Smooth muscle cell (in vitro differentiated cells): ENCODE data around the gene RARRES2. TPM values are rescaled to one million over a fixed set of nuclear protein-coding genes. Genes with fewer than 3 reads are reported as not detected.

Experiments
- DNase-seq: peaks from one replicate; lab custom pipeline; 2025; ENCODE audit not compliant: unreplicated experiment; lab: John Stamatoyannopoulos, UW
- H2AFZ ChIP-seq: fragments of 200-600 bp; sonication (generic); 2 replicates; pipeline ENCODE4 v1.6.0; 2016; ENCODE audit warnings: antibody characterized with exemption, low read depth, mild to moderate bottlenecking
- H3F3A ChIP-seq: fragments of 200-600 bp; sonication (generic); 2 replicates; pipeline ENCODE4 v1.6.0; 2017; ENCODE audit warnings: antibody characterized with exemption, low read depth
- H3K27ac ChIP-seq: fragments of 200-600 bp; sonication (generic); 2 replicates; pipeline ENCODE4 v1.5.1; 2016; ENCODE audit warnings: low read depth, mild to moderate bottlenecking
- H3K27me3 ChIP-seq: fragments of 200-600 bp; sonication (generic); 2 replicates; pipeline ENCODE4 v1.6.1; 2016; ENCODE audit warnings: low read depth, mild to moderate bottlenecking
- H3K36me3 ChIP-seq: fragments of 200-600 bp; sonication (generic); 2 replicates; pipeline ENCODE4 v1.5.1; 2016; ENCODE audit warnings: low read depth
- H3K4me1 ChIP-seq: fragments of 200-600 bp; sonication (generic); 2 replicates; pipeline ENCODE4 v1.5.1; 2016; ENCODE audit warnings: low read depth
- H3K4me2 ChIP-seq: fragments of 200-600 bp; sonication (generic); 2 replicates; pipeline ENCODE4 v1.6.0; 2016; ENCODE audit warnings: mild to moderate bottlenecking
- H3K4me3 ChIP-seq: fragments of 200-600 bp; sonication (generic); 2 replicates; pipeline ENCODE4 v1.5.1; 2016; ENCODE audit warnings: mild to moderate bottlenecking
- H3K79me2 ChIP-seq: fragments of 200-600 bp; sonication (generic); 2 replicates; pipeline ENCODE4 v1.6.0; 2016; ENCODE audit warnings: low read depth, mild to moderate bottlenecking
- H3K9ac ChIP-seq: fragments of 200-600 bp; sonication (generic); 2 replicates; pipeline ENCODE4 v1.6.0; 2016; ENCODE audit warnings: low read depth
- H3K9me3 ChIP-seq: fragments of 200-600 bp; sonication (generic); replicated peaks from 2 replicates; pipeline ENCODE4 v1.5.1; 2016; ENCODE audit warnings: low read depth
- H4K20me1 ChIP-seq: fragments of 200-600 bp; sonication (generic); 2 replicates; pipeline ENCODE4 v1.6.0; 2016; ENCODE audit warnings: low read depth
- CTCF ChIP-seq: fragments of 200-600 bp; sonication (generic); IDR thresholded peaks from 2 replicates; pipeline ENCODE4 v1.5.1; 2017; ENCODE audit warnings: borderline replicate concordance, mild to moderate bottlenecking, antibody characterized with exemption; ENCODE audit not compliant: insufficient read depth, poor library complexity, severe bottlenecking
- WGBS: methylation state at CpG from one replicate; pipeline ENCODE4 v1.1.7; 2016; ENCODE audit warnings: low lambda C conversion rate; 5-methylcytosine and 5-hydroxymethylcytosine counted together
- polyA plus RNA-seq: library from polyadenylated mRNA; unstranded; fragments of >200 nt; fragmentation: Nextera tagmentation; extraction: Ambion mirVana; gene quantifications from 2 replicates; pipeline ENCODE4 v1.2.1, GENCODE V29; 2016
- total RNA-seq: library from RNA; depleted of rRNA; stranded (reverse); fragments of >200 nt; gene quantifications from 2 replicates; pipeline ENCODE4 v1.2.3, GENCODE V29; 2014

Gene RARRES2
- total and polyA plus RNA-seq, 2 experiments from 2014 or later, result 23.6 to 31.8 TPM

GRCh38 chr7:150382123-150382843 is 40.9 kb upstream of the RARRES2 start:
- no peak overlapping the region for H2AFZ ChIP-seq
- peaks cover 61% of the 10 kb centered on the region for H4K20me1 ChIP-seq
- H3K9me3 ChIP-seq, result no peaks in the 10 kb centered on the region
- 90% methylated on average over 20 of the region's 20 CpGs for WGBS
- H3K9ac ChIP-seq, result no peak overlapping the region
- H3K27me3 ChIP-seq, result no peaks in the 10 kb centered on the region
- H3K4me1 ChIP-seq, result peaks cover 74% of the 10 kb centered on the region
- TF ChIP-seq CTCF, result no peak
- H3K79me2 ChIP-seq, result peaks cover 27% of the 10 kb centered on the region
- H3F3A ChIP-seq, result peaks cover 14% of the 10 kb centered on the region
- H3K27ac ChIP-seq, result no peak overlapping the region
- no peak for DNase-seq
- H3K36me3 ChIP-seq, result no peaks in the 10 kb centered on the region
- H3K4me2 ChIP-seq, result no peak overlapping the region
- H3K4me3 ChIP-seq, result no peak overlapping the region

GRCh38 chr7:150381785-150382122 is 40.3 kb upstream of the RARRES2 start:
- no peaks in the 10 kb centered on the region for H3K36me3 ChIP-seq
- H3K27me3 ChIP-seq, result no peaks in the 10 kb centered on the region
- TF ChIP-seq CTCF, result no peak
- no peak overlapping the region for H3K4me3 ChIP-seq
- WGBS, result 80% methylated on average over 1 of the region's 1 CpG
- H3K4me2 ChIP-seq, result no peak overlapping the region
- H3K4me1 ChIP-seq, result peaks cover 73% of the 10 kb centered on the region
- H2AFZ ChIP-seq, result no peak overlapping the region
- H4K20me1 ChIP-seq, result peaks cover 59% of the 10 kb centered on the region
- H3K9ac ChIP-seq, result no peak overlapping the region
- H3F3A ChIP-seq, result peaks cover 18% of the 10 kb centered on the region
- no peak overlapping the region for H3K27ac ChIP-seq
- no peaks in the 10 kb centered on the region for H3K9me3 ChIP-seq
- DNase-seq, result no peak
- H3K79me2 ChIP-seq, result peaks cover 27% of the 10 kb centered on the region

GRCh38 chr7:150381096-150381495 is 39.7 kb upstream of the RARRES2 start:
- H3K27me3 ChIP-seq, result no peaks in the 10 kb centered on the region
- no peak for DNase-seq
- no peaks in the 10 kb centered on the region for H3K9me3 ChIP-seq
- H3K4me3 ChIP-seq, result no peak overlapping the region
- H3K79me2 ChIP-seq, result peaks cover 27% of the 10 kb centered on the region
- TF ChIP-seq CTCF, result no peak
- no peak overlapping the region for H3K9ac ChIP-seq
- peaks cover 23% of the 10 kb centered on the region for H3F3A ChIP-seq
- peaks cover 53% of the 10 kb centered on the region for H4K20me1 ChIP-seq
- no peaks in the 10 kb centered on the region for H3K36me3 ChIP-seq
- 85% methylated on average over 9 of the region's 9 CpGs for WGBS
- H3K4me1 ChIP-seq, result peaks cover 66% of the 10 kb centered on the region
- no peak overlapping the region for H3K27ac ChIP-seq
- no peak overlapping the region for H2AFZ ChIP-seq
- peak overlapping the region; percentile 83 for H3K4me2 ChIP-seq

GRCh38 chr7:150380463-150380862 is 39.0 kb upstream of the RARRES2 start:
- H3K4me3 ChIP-seq, result peak overlapping the region; percentile 96
- H3K9ac ChIP-seq, result peak overlapping the region; percentile 58
- TF ChIP-seq CTCF, result no peak

More at GRCh38 chr7:150380463-150380862, 39.0 kb upstream of the RARRES2 start:
- DNase-seq, result no peak
- no peaks in the 10 kb centered on the region for H3K36me3 ChIP-seq
- peaks cover 47% of the 10 kb centered on the region for H4K20me1 ChIP-seq
- H3K27me3 ChIP-seq, result no peaks in the 10 kb centered on the region
- WGBS, result 86% methylated on average over 11 of the region's 11 CpGs
- H3K79me2 ChIP-seq, result peaks cover 27% of the 10 kb centered on the region
- no peak overlapping the region for H3K27ac ChIP-seq
- peaks cover 23% of the 10 kb centered on the region for H3F3A ChIP-seq
- no peaks in the 10 kb centered on the region for H3K9me3 ChIP-seq
- H3K4me1 ChIP-seq, result peaks cover 60% of the 10 kb centered on the region
- peak overlapping the region; percentile 83 for H3K4me2 ChIP-seq
- no peak overlapping the region for H2AFZ ChIP-seq
